MCF 10A (cell line): ENCODE measurements around the gene CCDC34. TPM values are rescaled to one million over a fixed set of nuclear protein-coding genes. Genes with fewer than 3 reads are reported as not detected.
A peak's percentile ranks its signal among the peaks of the same experiment; 100 is the strongest.

Experiments
- BruUV-seq: library from RNA; stranded (reverse); fragments of 400-500 nt; replicated peaks from 2 replicates; lab custom pipeline; 2021; lab: Mats Ljungman, UMichigan
- CTCF ChIA-PET: fragments of 300-600 bp; sonication (Branson Sonifier 250); formaldehyde crosslinking; extraction: SDS; loops from one replicate; lab custom pipeline; 2021; ENCODE audit warnings: antibody characterized with exemption, inconsistent platforms; lab: Yijun Ruan, JAX
- POLR2A ChIA-PET: fragments of 300-600, 350-650 bp; sonication (Branson Sonifier 250); formaldehyde crosslinking; extraction: SDS; loops from one replicate; lab custom pipeline; 2020; ENCODE audit warnings: antibody characterized with exemption, inconsistent platforms; lab: Yijun Ruan, JAX
- DNase-seq: peaks from one replicate; pipeline ENCODE4 v3.0.0-alpha.2; 2018; ENCODE audit not compliant: unreplicated experiment
- H3K27ac Mint-ChIP-seq: one replicate; pipeline ENCODE4 v1.8.0; 2022; ENCODE audit warnings: mild to moderate bottlenecking, low read depth, mixed read lengths; ENCODE audit not compliant: unreplicated experiment
- H3K27me3 Mint-ChIP-seq: one replicate; pipeline ENCODE4 v1.8.0; 2022; ENCODE audit warnings: mixed read lengths; ENCODE audit not compliant: insufficient read depth, unreplicated experiment
- H3K36me3 Mint-ChIP-seq: one replicate; pipeline ENCODE4 v1.8.0; 2022; ENCODE audit warnings: mild to moderate bottlenecking, moderate library complexity, mixed read lengths; ENCODE audit not compliant: insufficient read depth, unreplicated experiment
- H3K4me1 Mint-ChIP-seq: one replicate; pipeline ENCODE4 v1.8.0; 2022; ENCODE audit warnings: mixed read lengths; ENCODE audit not compliant: insufficient read depth, unreplicated experiment
- H3K4me3 Mint-ChIP-seq: one replicate; pipeline ENCODE4 v1.8.0; 2022; ENCODE audit warnings: mild to moderate bottlenecking, moderate library complexity, mixed read lengths; ENCODE audit not compliant: unreplicated experiment
- H3K9me3 Mint-ChIP-seq: one replicate; pipeline ENCODE4 v1.8.0; 2022; ENCODE audit warnings: mixed read lengths; ENCODE audit not compliant: unreplicated experiment
- intact Hi-C: fragments of 100-400 bp; cut with micrococcal nuclease; formaldehyde crosslinking; loops from 2 replicates; pipeline ENCODE4 v1.14.1; 2022
- total RNA-seq: library from RNA; stranded (reverse); gene quantifications from 2 replicates; pipeline ENCODE4 v1.2.3, GENCODE V29; 2022
- TF ChIP-seq, protein P1 (sequence below): fragments of 200-600 bp; IDR thresholded peaks from one replicate; pipeline ENCODE4 v1.8.0; 2022; ENCODE audit warnings: antibody characterized with exemption, mild to moderate bottlenecking; ENCODE audit not compliant: unreplicated experiment

Gene CCDC34
- total RNA-seq, 1 experiment from 2014 or later: 11.1 TPM

- TF ChIP-seq, protein P1, sequence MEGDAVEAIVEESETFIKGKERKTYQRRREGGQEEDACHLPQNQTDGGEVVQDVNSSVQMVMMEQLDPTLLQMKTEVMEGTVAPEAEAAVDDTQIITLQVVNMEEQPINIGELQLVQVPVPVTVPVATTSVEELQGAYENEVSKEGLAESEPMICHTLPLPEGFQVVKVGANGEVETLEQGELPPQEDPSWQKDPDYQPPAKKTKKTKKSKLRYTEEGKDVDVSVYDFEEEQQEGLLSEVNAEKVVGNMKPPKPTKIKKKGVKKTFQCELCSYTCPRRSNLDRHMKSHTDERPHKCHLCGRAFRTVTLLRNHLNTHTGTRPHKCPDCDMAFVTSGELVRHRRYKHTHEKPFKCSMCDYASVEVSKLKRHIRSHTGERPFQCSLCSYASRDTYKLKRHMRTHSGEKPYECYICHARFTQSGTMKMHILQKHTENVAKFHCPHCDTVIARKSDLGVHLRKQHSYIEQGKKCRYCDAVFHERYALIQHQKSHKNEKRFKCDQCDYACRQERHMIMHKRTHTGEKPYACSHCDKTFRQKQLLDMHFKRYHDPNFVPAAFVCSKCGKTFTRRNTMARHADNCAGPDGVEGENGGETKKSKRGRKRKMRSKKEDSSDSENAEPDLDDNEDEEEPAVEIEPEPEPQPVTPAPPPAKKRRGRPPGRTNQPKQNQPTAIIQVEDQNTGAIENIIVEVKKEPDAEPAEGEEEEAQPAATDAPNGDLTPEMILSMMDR: no peak
- ChIA-PET POLR2A (no interaction called here), CTCF (interaction anchor here (0.5 to 1.0 kb wide), 2 partner anchors 116 to 198 kb away, joined by 3 read pairs; no protein-coding TSS in a partner anchor)
- intact Hi-C loops: no loop called here
- no TSS peak for BruUV-seq
- H3K9me3 Mint-ChIP-seq: no peaks in the 10 kb centered on the region
- no peak for DNase-seq
- H3K36me3 Mint-ChIP-seq: no peaks in the 10 kb centered on the region
- no peak overlapping the region for H3K4me3 Mint-ChIP-seq
- H3K27me3 Mint-ChIP-seq: no peaks in the 10 kb centered on the region
- no peak overlapping the region for H3K27ac Mint-ChIP-seq
- H3K4me1 Mint-ChIP-seq: peaks cover 4% of the 10 kb centered on the region
Measured at GRCh38 chr11:27300974-27301373, 62.0 kb downstream of the CCDC34 start.

GRCh38 chr11:27297616-27298015 lies 65.4 kb downstream of the CCDC34 start:
- no peaks in the 10 kb centered on the region for H3K27me3 Mint-ChIP-seq
- H3K4me1 Mint-ChIP-seq: peaks cover 4% of the 10 kb centered on the region
- BruUV-seq: no TSS peak
- intact Hi-C loops: loop anchor here (5.0 kb wide), 1 partner anchor 175 kb away; the partner anchor contains the start of gene LGR4
- POLR2A ChIA-PET: interaction anchor here (0.6 to 1.9 kb wide), 3 partner anchors 84 to 695 kb away, joined by 3 to 5 read pairs (median 4); no protein-coding TSS in a partner anchor
- no peak for DNase-seq
- H3K27ac Mint-ChIP-seq: no peak overlapping the region
- no peaks in the 10 kb centered on the region for H3K36me3 Mint-ChIP-seq
- H3K9me3 Mint-ChIP-seq: no peaks in the 10 kb centered on the region
- TF ChIP-seq, protein P1: no peak
- no peak overlapping the region for H3K4me3 Mint-ChIP-seq
- CTCF ChIA-PET: interaction anchor here (0.5 to 9.7 kb wide), 21 partner anchors 11 to 1611 kb away, joined by 3 to 115 read pairs (median 4); no protein-coding TSS in a partner anchor

DNA sequence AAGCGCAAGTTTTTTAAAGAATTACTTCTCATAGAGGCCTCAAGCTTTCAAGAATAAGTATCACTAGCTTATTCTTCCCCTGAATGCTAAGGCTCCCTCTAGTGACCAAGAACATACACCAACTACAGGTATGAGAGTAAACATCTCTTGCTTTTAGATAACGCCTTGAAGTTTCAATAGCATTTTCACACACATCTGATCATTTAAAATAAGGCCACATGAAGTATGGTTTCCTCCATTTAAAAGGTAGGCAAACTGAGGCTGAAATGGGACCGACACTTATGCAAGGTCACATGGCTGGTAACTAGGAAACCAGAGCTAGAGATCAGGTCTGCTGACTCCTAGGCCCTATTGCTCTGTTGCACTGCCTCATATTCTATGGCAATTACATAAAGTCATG lies 66.5 kb downstream of the CCDC34 start:
- intact Hi-C loops: loop anchor here (1.0 to 5.0 kb wide), 4 partner anchors 92 to 190 kb away; partner anchors contain the start of gene LGR4
- no TSS peak for BruUV-seq
- peak; percentile 69 for DNase-seq
- no peak overlapping the region for H3K4me3 Mint-ChIP-seq
- H3K27me3 Mint-ChIP-seq: no peaks in the 10 kb centered on the region
- H3K9me3 Mint-ChIP-seq: peaks cover 7% of the 10 kb centered on the region
- TF ChIP-seq, protein P1: peak; percentile 56
- peaks cover 3% of the 10 kb centered on the region for H3K4me1 Mint-ChIP-seq
- H3K27ac Mint-ChIP-seq: no peak overlapping the region
- no peaks in the 10 kb centered on the region for H3K36me3 Mint-ChIP-seq
- CTCF ChIA-PET: interaction anchor here (0.5 to 9.7 kb wide), 49 partner anchors 10 to 232 kb away, joined by 3 to 115 read pairs (median 6); no protein-coding TSS in a partner anchor
- POLR2A ChIA-PET: interaction anchor here (0.7 to 1.4 kb wide), 10 partner anchors 19 to 189 kb away, joined by 3 to 8 read pairs (median 3); no protein-coding TSS in a partner anchor

DNA sequence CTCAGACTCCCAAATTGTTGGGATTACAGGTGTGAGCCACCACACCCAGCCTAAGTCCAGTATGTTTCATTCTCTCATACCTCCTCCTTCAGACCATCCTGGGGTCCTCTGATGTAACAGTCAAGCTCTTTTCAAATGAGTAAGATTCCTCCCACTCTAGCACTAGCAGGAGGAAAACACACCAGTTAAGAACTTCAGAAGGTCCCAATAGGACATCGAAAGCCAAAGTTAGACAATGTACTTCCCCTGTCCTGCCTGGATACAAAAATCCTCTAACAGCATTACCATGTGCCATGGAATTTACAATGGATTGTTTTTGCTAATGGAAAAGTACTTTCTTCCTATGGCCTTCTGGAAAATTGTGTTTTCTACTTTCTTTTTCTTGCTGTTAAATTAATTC lies 67.1 kb downstream of the CCDC34 start:
- DNase-seq: no peak
- BruUV-seq: no TSS peak
- ChIA-PET POLR2A (interaction anchor here (0.7 to 1.4 kb wide), 9 partner anchors 19 to 189 kb away, joined by 3 to 8 read pairs (median 3); no protein-coding TSS in a partner anchor), CTCF (interaction anchor here (0.6 to 9.7 kb wide), 43 partner anchors 9 to 232 kb away, joined by 3 to 115 read pairs (median 6); no protein-coding TSS in a partner anchor)
- Mint-ChIP-seq H3K27me3 (no peaks in the 10 kb centered on the region), H3K9me3 (peaks cover 8% of the 10 kb centered on the region), H3K27ac (no peak overlapping the region), H3K36me3 (no peaks in the 10 kb centered on the region), H3K4me1 (no peaks in the 10 kb centered on the region), H3K4me3 (no peak overlapping the region)
- intact Hi-C loops: loop anchor here (1.0 to 5.0 kb wide), 4 partner anchors 92 to 190 kb away; partner anchors contain the start of gene LGR4
- TF ChIP-seq, protein P1: no peak
